PC-9 (cell line): Measurements from ENCODE around the gene GPX4. TPM values are rescaled to one million over a fixed set of nuclear protein-coding genes. Genes with fewer than 3 reads are reported as not detected.

Source experiments
- BruUV-seq: library from RNA; stranded (reverse); fragments of 400-500 nt; replicated peaks from 2 replicates; lab custom pipeline; 2021; lab: Mats Ljungman, UMichigan
- CTCF ChIA-PET: fragments of 300-600 bp; sonication (Branson Sonifier 250); formaldehyde crosslinking; loops from one replicate; lab custom pipeline; 2022; ENCODE audit warnings: antibody characterized with exemption; lab: Charles Lee
- POLR2A ChIA-PET: fragments of 300-600 bp; sonication (Branson Sonifier 250); formaldehyde crosslinking; loops from one replicate; lab custom pipeline; 2022; ENCODE audit warnings: antibody characterized with exemption; ENCODE audit not compliant: unreplicated experiment; lab: Charles Lee
- DNase-seq, 2 experiments: peaks; one replicate each; pipeline versions ENCODE4 v3.0.0 to v3.0.0-alpha.2; 2015 to 2022; ENCODE audit warnings: mixed read lengths in 1 of 2
- H2AFZ ChIP-seq: fragments of 200-600 bp; sonication (generic); 2 replicates; pipeline ENCODE4 v1.8.1; 2017; ENCODE audit warnings: antibody characterized with exemption
- H3F3A ChIP-seq: fragments of 200-600 bp; sonication (generic); 2 replicates; pipeline ENCODE4 v1.8.1; 2017; ENCODE audit warnings: antibody characterized with exemption, mild to moderate bottlenecking, low read depth; ENCODE audit not compliant: insufficient read depth
- H3K27ac ChIP-seq: fragments of 200-600 bp; sonication (generic); 2 replicates; pipeline ENCODE4 v1.6.1; 2016; ENCODE audit warnings: mixed run types
- H3K27me3 ChIP-seq: fragments of 200-600 bp; sonication (generic); 2 replicates; pipeline ENCODE4 v1.6.1; 2016; ENCODE audit warnings: low read depth, mixed run types; ENCODE audit not compliant: insufficient read depth
- H3K36me3 ChIP-seq: fragments of 200-600 bp; sonication (generic); 2 replicates; pipeline ENCODE4 v1.6.1; 2016; ENCODE audit warnings: low read depth, mixed run types
- H3K4me1 ChIP-seq: fragments of 200-600 bp; sonication (generic); replicated peaks from 2 replicates; pipeline ENCODE4 v1.6.1; 2016; ENCODE audit warnings: mixed run types; ENCODE audit not compliant: insufficient read depth
- H3K4me2 ChIP-seq: fragments of 200-600 bp; sonication (generic); 2 replicates; pipeline ENCODE4 v1.6.1; 2017; ENCODE audit warnings: mixed run types
- H3K4me3 ChIP-seq: fragments of 200-600 bp; sonication (generic); 2 replicates; pipeline ENCODE4 v1.6.1; 2016; ENCODE audit warnings: mixed run types
- H3K79me2 ChIP-seq: fragments of 200-600 bp; sonication (generic); 2 replicates; pipeline ENCODE4 v1.6.1; 2017; ENCODE audit warnings: low read depth, mixed run types
- H3K9me2 ChIP-seq: fragments of 200-600 bp; sonication (generic); 2 replicates; pipeline ENCODE4 v1.8.1; 2017; ENCODE audit warnings: mild to moderate bottlenecking; ENCODE audit not compliant: insufficient read depth
- H3K9me3 ChIP-seq: fragments of 200-600 bp; sonication (generic); 2 replicates; pipeline ENCODE4 v1.8.1; 2016; ENCODE audit warnings: low read depth; ENCODE audit not compliant: insufficient read depth
- H4K20me1 ChIP-seq: fragments of 200-600 bp; sonication (generic); 2 replicates; pipeline ENCODE4 v1.8.1; 2017; ENCODE audit not compliant: insufficient read depth
- EZH2 ChIP-seq: fragments of 200-600 bp; sonication (generic); IDR thresholded peaks from 2 replicates; pipeline ENCODE4 v1.8.0; 2017; ENCODE audit warnings: antibody characterized with exemption, low read depth
- intact Hi-C: fragments of 100-400 bp; cut with micrococcal nuclease; formaldehyde crosslinking; loops from one replicate; pipeline ENCODE4 v1.10.0; 2022; ENCODE audit not compliant: unreplicated experiment
- total RNA-seq: library from RNA; stranded (reverse); gene quantifications from 2 replicates; pipeline ENCODE4 v1.2.3, GENCODE V29; 2021
- TF ChIP-seq, protein P1 (sequence below): fragments of 200-600 bp; sonication (generic); conservative IDR thresholded peaks from 2 replicates; pipeline ENCODE4 v1.6.1; 2017; ENCODE audit warnings: mixed run types, antibody characterized with exemption, mild to moderate bottlenecking, moderate library complexity

GPX4 gene
- total RNA-seq, 1 experiment from 2014 or later, result 465 TPM

GRCh38 chr19:1123885-1124677, 20.3 kb downstream of the GPX4 start:
- TF ChIP-seq, protein P1, sequence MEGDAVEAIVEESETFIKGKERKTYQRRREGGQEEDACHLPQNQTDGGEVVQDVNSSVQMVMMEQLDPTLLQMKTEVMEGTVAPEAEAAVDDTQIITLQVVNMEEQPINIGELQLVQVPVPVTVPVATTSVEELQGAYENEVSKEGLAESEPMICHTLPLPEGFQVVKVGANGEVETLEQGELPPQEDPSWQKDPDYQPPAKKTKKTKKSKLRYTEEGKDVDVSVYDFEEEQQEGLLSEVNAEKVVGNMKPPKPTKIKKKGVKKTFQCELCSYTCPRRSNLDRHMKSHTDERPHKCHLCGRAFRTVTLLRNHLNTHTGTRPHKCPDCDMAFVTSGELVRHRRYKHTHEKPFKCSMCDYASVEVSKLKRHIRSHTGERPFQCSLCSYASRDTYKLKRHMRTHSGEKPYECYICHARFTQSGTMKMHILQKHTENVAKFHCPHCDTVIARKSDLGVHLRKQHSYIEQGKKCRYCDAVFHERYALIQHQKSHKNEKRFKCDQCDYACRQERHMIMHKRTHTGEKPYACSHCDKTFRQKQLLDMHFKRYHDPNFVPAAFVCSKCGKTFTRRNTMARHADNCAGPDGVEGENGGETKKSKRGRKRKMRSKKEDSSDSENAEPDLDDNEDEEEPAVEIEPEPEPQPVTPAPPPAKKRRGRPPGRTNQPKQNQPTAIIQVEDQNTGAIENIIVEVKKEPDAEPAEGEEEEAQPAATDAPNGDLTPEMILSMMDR, result no peak
- TF ChIP-seq EZH2, result no peak
- ChIA-PET POLR2A (no interaction called here), CTCF (no interaction called here)

DNA sequence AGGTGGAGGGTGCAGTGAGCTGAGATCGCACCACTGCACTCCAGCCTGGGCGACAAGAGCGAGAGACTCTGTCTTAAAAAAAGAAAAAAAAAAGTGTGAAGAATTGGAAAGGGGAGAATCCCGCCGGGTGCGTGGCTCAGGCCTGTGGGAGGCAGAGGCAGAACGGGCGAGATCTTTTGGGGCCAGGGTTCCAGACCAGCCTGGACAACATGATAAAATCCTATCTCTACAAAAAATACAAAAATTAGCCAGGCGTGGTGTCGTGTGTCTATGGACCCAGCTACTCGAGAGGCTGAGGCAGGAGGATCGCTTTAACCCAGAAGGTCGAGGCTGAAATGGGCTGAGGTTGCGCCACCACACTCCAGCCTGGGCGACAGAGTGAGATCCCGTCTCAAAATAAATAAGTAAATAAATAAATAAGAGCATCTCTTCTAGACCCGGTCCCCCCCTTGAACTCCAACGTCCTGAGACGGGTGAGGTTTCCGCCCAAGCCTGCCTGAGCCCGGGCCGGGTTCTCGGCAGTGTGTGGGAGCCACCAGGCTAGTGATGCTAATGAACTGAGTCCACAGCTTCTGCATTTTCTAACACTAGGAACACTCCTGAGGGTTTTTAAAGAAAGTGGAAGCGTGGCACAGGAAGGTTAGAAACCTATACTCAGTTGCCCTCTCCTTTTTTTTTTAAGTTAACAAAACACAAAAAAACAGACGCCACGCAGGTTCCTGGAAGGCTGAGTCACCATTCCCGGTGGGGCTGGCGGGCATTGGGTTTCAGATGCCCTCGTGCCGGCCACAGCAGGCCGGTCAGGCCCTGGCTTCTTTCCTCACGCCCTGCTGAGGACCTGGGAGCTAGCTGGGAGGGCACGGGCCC, 22.0 kb downstream of the GPX4 start:
- peaks cover 4% of the 10 kb centered on the region; the same call in 1 of the 2 replicates for H3K36me3 ChIP-seq
- no peaks in the 10 kb centered on the region for H3K9me2 ChIP-seq
- BruUV-seq, result no TSS peak
- no peak overlapping the region for H2AFZ ChIP-seq
- H3K4me1 ChIP-seq, result no peaks in the 10 kb centered on the region
- ChIA-PET CTCF (no interaction called here), POLR2A (interaction anchor here (0.6 kb wide), 1 partner anchor 89 kb away, joined by 11 read pairs; no protein-coding TSS in a partner anchor)
- H3F3A ChIP-seq, result peaks cover 66% of the 10 kb centered on the region; the same call in 1 of the 2 replicates
- no peak overlapping the region for H3K4me3 ChIP-seq
- no peak overlapping the region for H3K27ac ChIP-seq
- H3K4me2 ChIP-seq, result no peak overlapping the region
- no peaks in the 10 kb centered on the region for H3K27me3 ChIP-seq
- intact Hi-C loops, result no loop called here
- no peaks in the 10 kb centered on the region for H3K79me2 ChIP-seq
- no peaks in the 10 kb centered on the region for H3K9me3 ChIP-seq
- peaks cover 38% of the 10 kb centered on the region for H4K20me1 ChIP-seq
- TF ChIP-seq, protein P1, result no peak
- no peak for TF ChIP-seq EZH2
- DNase-seq, result peak in 1 of 2 experiments; percentile 77

More at GRCh38 chr19:1123885-1124677, 20.3 kb downstream of the GPX4 start:
- Histone ChIP-seq H2AFZ (no peak overlapping the region), H3K36me3 (peaks cover 7% of the 10 kb centered on the region; the same call in 1 of the 2 replicates), H3F3A (peaks cover 67% of the 10 kb centered on the region; the same call in 1 of the 2 replicates), H3K27ac (no peak overlapping the region), H3K4me2 (no peak overlapping the region), H3K9me2 (no peaks in the 10 kb centered on the region), H3K4me1 (no peaks in the 10 kb centered on the region), H3K4me3 (no peak overlapping the region), H3K27me3 (no peaks in the 10 kb centered on the region), H3K9me3 (no peaks in the 10 kb centered on the region), H4K20me1 (peaks cover 30% of the 10 kb centered on the region), H3K79me2 (no peaks in the 10 kb centered on the region)
- no peak for DNase-seq
- no TSS peak for BruUV-seq
- intact Hi-C loops, result no loop called here

DNA sequence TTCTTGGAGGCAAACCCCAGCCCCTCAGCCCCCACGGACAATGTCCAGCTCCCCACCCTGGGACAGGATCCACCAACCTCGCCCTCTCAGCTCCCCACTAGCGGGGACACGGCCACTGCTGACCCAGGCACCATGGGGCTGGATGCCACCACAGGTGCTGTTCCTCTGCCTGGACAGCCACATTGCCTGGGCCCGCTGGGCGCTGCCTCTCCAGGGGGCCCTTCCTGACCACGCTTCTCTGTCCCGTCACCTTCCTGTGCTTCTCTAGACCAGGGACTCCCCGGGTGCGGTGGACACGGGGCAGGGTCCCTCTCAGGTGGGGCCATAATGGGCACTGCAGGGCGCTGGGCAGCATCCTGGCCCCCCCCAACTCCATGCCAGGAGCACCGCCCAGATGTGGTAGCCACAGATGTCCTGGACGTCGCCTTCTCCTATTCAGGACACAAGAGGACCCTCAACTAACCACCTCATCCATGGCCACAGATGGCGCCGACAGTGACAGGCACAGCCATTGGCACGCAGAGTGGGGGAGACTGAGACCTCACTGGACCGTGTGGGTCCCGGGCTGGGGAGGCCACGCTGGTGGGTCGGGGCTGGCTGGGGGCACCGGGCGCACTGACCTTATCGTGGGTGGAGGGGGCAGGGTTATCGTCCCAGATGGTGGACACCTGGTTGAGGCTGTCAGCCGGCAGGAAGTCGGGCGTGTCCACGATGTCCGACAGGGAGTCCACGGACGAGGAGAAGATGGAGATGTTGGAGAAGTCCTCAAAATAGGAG, 23.4 kb downstream of the GPX4 start:
- TF ChIP-seq EZH2, result no peak
- TF ChIP-seq, protein P1, result no peak
- intact Hi-C loops, result no loop called here
- no peaks in the 10 kb centered on the region for H3K9me2 ChIP-seq
- no TSS peak for BruUV-seq
- no peak overlapping the region for H3K4me2 ChIP-seq
- peaks cover 54% of the 10 kb centered on the region; the same call in 1 of the 2 replicates for H3F3A ChIP-seq
- no peaks in the 10 kb centered on the region for H3K9me3 ChIP-seq
- peaks cover 4% of the 10 kb centered on the region; the same call in 1 of the 2 replicates for H3K36me3 ChIP-seq
- peaks cover 46% of the 10 kb centered on the region for H4K20me1 ChIP-seq
- no peaks in the 10 kb centered on the region for H3K27me3 ChIP-seq
- no peak overlapping the region for H3K4me3 ChIP-seq
- H3K79me2 ChIP-seq, result 0 out of 2 replicates have a peak, but pooled peaks cover 4% of the 10 kb centered on the region
- POLR2A ChIA-PET, result no interaction called here
- DNase-seq, result no peak
- H3K4me1 ChIP-seq, result no peaks in the 10 kb centered on the region
- no peak overlapping the region for H2AFZ ChIP-seq
- H3K27ac ChIP-seq, result no peak overlapping the region
- CTCF ChIA-PET, result no interaction called here
